K562 (cell line): ENCODE data around the gene TUBGCP5. TPM values are rescaled to one million over a fixed set of nuclear protein-coding genes. Genes with fewer than 3 reads are reported as not detected.

ENCODE experiments used
- ATAC-seq: fragments of 200-7000 bp; cut with Tn5 transposase; 3 replicates; pipeline ENCODE4 v1.9.1; 2020; ENCODE audit warnings: moderate library complexity
- BruUV-seq: library from RNA; stranded (reverse); fragments of 400-500 nt; replicated peaks from 2 replicates; lab custom pipeline; 2021; lab: Mats Ljungman, UMichigan
- CTCF ChIA-PET: fragments of 300-600 bp; formaldehyde crosslinking; extraction: SDS; loops from one replicate; lab custom pipeline; 2021; ENCODE audit warnings: low intra/inter-chr PET ratio; lab: Yijun Ruan, JAX
- POLR2A ChIA-PET: fragments of 300-600, 350-650 bp; sonication (Branson Sonifier 250); formaldehyde crosslinking; extraction: SDS; loops from one replicate; lab custom pipeline; 2021; ENCODE audit warnings: antibody characterized with exemption, inconsistent platforms; lab: Yijun Ruan, JAX
- DNase-seq, 4 experiments: peaks; one replicate each; pipeline versions ENCODE4 v3.0.0 to v3.0.0-alpha.2; 2011 to 2018; ENCODE audit warnings: low spot score in 3 of 4, mixed read lengths in 3 of 4; ENCODE audit errors: extremely low read depth in 1 of 4
- FAIRE-seq: peaks from 2 replicates; lab custom pipeline; 2011; peaks lifted over from hg19 to GRCh38; lab: Jason Lieb, UNC
- H2AFZ ChIP-seq: 2 replicates; pipeline ENCODE4 v1.6.0; 2011; ENCODE audit warnings: low read depth, low read length, control low read depth, inconsistent platforms
- H3K27ac ChIP-seq: fragments of 200-600 bp; 3 replicates; pipeline ENCODE4 v1.8.0; 2011; ENCODE audit warnings: low read depth, mild to moderate bottlenecking, control low read depth, inconsistent platforms, low read length, moderate library complexity, mixed read lengths; ENCODE audit errors: extremely low read depth
- H3K27me3 ChIP-seq, 2 experiments: fragments of 300-600 bp in 1 of 2; 2 replicates in 1 of 2; 3 replicates in 1 of 2; pipeline versions ENCODE4 v1.6.0 to v1.8.0; 2011; ENCODE audit warnings: inconsistent platforms in 2 of 2, low read length in 2 of 2, mild to moderate bottlenecking in 1 of 2, mixed read lengths in 1 of 2, moderate library complexity in 1 of 2; ENCODE audit not compliant: control insufficient read depth in 2 of 2, insufficient read depth in 2 of 2
- H3K36me3 ChIP-seq: fragments of 300-600 bp; 3 replicates; pipeline ENCODE4 v1.8.0; 2011; ENCODE audit warnings: mild to moderate bottlenecking, low read length, inconsistent platforms; ENCODE audit not compliant: control insufficient read depth, insufficient read depth
- H3K4me1 ChIP-seq, 2 experiments: fragments of 200-600 bp in 1 of 2; replicated peaks in 1 of 2; 2 replicates in 1 of 2; 3 replicates in 1 of 2; pipeline versions ENCODE4 v1.5.1 to v1.8.0; 2011; ENCODE audit warnings: inconsistent platforms in 2 of 2, low read length in 2 of 2, mild to moderate bottlenecking in 1 of 2, mixed read lengths in 1 of 2, moderate library complexity in 1 of 2; ENCODE audit not compliant: control insufficient read depth in 2 of 2, insufficient read depth in 2 of 2
- H3K4me2 ChIP-seq: 2 replicates; pipeline ENCODE4 v1.6.1; 2011; ENCODE audit warnings: low read length, control low read depth, inconsistent platforms, mixed read lengths; ENCODE audit not compliant: insufficient read depth
- H3K4me3 ChIP-seq: fragments of 200-600 bp; sonication (generic), shearing (Covaris generic); 2 replicates; pipeline ENCODE4 v1.5.1; 2016; ENCODE audit warnings: control low read depth, inconsistent platforms
- H3K79me2 ChIP-seq: fragments of 200-600 bp; 3 replicates; pipeline ENCODE4 v1.8.0; 2011; ENCODE audit warnings: low read length, inconsistent platforms; ENCODE audit not compliant: control insufficient read depth, insufficient read depth
- H3K9ac ChIP-seq, 2 experiments: 2 replicates each; pipeline versions ENCODE4 v1.6.0 to v1.6.1; 2011; ENCODE audit warnings: low read depth in 2 of 2, low read length in 2 of 2, control low read depth in 1 of 2, inconsistent platforms in 1 of 2, mild to moderate bottlenecking in 1 of 2, mixed read lengths in 1 of 2; ENCODE audit not compliant: insufficient read depth in 1 of 2
- H3K9me1 ChIP-seq: one replicate; pipeline ENCODE4 v1.6.0; 2011; ENCODE audit warnings: inconsistent platforms, mild to moderate bottlenecking, low read length, moderate library complexity; ENCODE audit not compliant: control insufficient read depth, insufficient read depth
- H3K9me3 ChIP-seq: replicated peaks from 2 replicates; pipeline ENCODE4 v1.5.1; 2011; ENCODE audit warnings: low read depth, low read length, inconsistent platforms; ENCODE audit not compliant: control insufficient read depth, insufficient read depth
- H4K20me1 ChIP-seq: replicated peaks from 2 replicates; pipeline ENCODE4 v1.6.1; 2011; ENCODE audit warnings: low read length, inconsistent platforms, mixed read lengths; ENCODE audit not compliant: control insufficient read depth, insufficient read depth
- ARHGAP35 ChIP-seq: fragments of 450-650 bp; IDR thresholded peaks from 2 replicates; pipeline ENCODE4 v1.6.1; 2018; ENCODE audit not compliant: partially characterized antibody
- KAT7 ChIP-seq: sonication (generic); formaldehyde crosslinking; IDR thresholded peaks from 2 replicates; pipeline ENCODE4 v1.8.0; 2022; ENCODE audit warnings: missing genetic modification reagents, mild to moderate bottlenecking, borderline replicate concordance
- NFATC3 ChIP-seq: fragments of 450-650 bp; IDR thresholded peaks from 2 replicates; pipeline ENCODE4 v1.6.1; 2017; ENCODE audit warnings: mild to moderate bottlenecking
- NFIC ChIP-seq: fragments of 450-650 bp; IDR thresholded peaks from 2 replicates; pipeline ENCODE4 v1.6.1; 2017; ENCODE audit warnings: mild to moderate bottlenecking, inconsistent platforms
- PCBP2 ChIP-seq: fragments of 200-400 bp; formaldehyde crosslinking; IDR thresholded peaks from 2 replicates; pipeline ENCODE4 v1.6.1; 2018; ENCODE audit warnings: low read length, low read depth, mild to moderate bottlenecking, moderate library complexity; ENCODE audit not compliant: poor library complexity, severe bottlenecking
- SP1 ChIP-seq: sonication (generic); formaldehyde crosslinking; IDR thresholded peaks from 2 replicates; pipeline ENCODE4 v1.8.1; 2022; ENCODE audit warnings: mild to moderate bottlenecking, missing genetic modification reagents
- ZNF133 ChIP-seq: fragments of 250-450 bp; sonication (Bioruptor Pico); IDR thresholded peaks from 2 replicates; pipeline ENCODE4 v1.4.0; 2020; ENCODE audit warnings: mild to moderate bottlenecking
- WGBS: fragments of 100-300 bp; shearing (Covaris generic); methylation state at CpG from one replicate; pipeline ENCODE4 v1.1.6; 2016; ENCODE audit warnings: low coverage, mixed read lengths; ENCODE audit not compliant: insufficient coverage; ENCODE audit errors: missing lambda C conversion rate; 5-methylcytosine and 5-hydroxymethylcytosine counted together
- in situ Hi-C: fragments of 300-500 bp; cut with MboI; formaldehyde crosslinking; loops from 4 replicates; pipeline ENCODE4 v1.15.0; 2018; ENCODE audit warnings: inconsistent platforms, mixed read lengths
- intact Hi-C: fragments of 100-400 bp; cut with micrococcal nuclease; formaldehyde crosslinking; loops from 2 replicates; pipeline ENCODE4 v1.14.2; 2022
- polyA plus RNA-seq, 8 experiments: library from polyadenylated mRNA; depleted of rRNA in 4 of 8; stranded (reverse) in 5 of 8; unstranded in 3 of 8; fragments of >200 nt; fragmentation: Nextera tagmentation in 2 of 8; fragmentation: Illumina TruSeq in 1 of 8; extraction: Ambion mirVana in 2 of 8; extraction: Trizol in 1 of 8; gene quantifications; 2 replicates each; pipeline versions ENCODE4 v1.2.1 to v1.2.3, GENCODE V29; 2011 to 2014; ENCODE audit warnings: inconsistent platforms in 1 of 8, missing spikeins in 1 of 8
- total RNA-seq, 7 experiments: library from RNA; depleted of rRNA in 6 of 7; stranded (reverse); fragments of >200 nt in 6 of 7; fragmentation: Illumina TruSeq in 2 of 7; extraction: Trizol in 2 of 7; gene quantifications; 2 replicates each; pipeline versions ENCODE4 v1.2.1 to v1.2.3, GENCODE V29; 2011 to 2021; ENCODE audit warnings: low replicate concordance in 1 of 7

The TUBGCP5 gene
- total and polyA plus RNA-seq, 9 of the 15 experiments (the other 6 are each of a cell fraction or from before 2014, with no cell fraction given): 5.8 to 33.9 (median 23.2) TPM

DNA sequence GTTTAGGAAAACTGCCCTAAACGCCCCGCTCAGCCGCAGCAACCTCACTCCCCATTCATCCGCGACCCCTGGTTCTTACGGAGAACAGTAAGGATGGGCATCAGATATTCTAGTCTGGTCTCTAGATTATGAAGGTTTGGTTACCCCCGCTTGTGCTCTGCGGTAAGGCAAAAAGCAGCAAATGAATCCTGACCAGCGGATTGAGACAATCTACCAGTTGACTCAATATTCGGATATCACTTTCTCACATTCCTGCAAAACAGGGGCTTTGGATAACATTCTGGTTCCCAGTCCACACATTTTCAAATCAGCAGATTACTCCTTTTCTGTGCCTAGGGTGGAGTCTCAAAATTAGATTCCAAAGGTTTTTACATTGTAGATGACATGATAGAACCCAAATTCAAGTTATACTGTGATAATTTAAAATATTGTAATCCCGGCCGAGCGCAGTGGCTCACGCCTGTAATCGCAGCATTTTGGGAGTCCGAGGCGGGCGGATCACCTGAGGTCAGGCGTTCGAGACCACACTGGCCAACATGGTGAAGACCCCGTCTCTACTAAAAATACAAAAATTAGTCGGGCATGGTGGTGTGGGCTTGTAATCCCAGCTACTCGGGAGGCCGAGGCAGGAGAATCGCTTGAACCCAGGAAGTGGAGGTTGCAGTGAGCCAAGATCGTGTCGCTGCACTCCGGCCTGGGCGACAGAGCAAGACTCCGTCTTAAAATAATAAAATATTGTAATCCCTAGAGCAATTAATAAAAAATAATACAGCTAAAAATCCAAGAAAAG is 58.1 kb downstream of the TUBGCP5 start:
- Histone ChIP-seq H2AFZ (peak overlapping the region; percentile 94), H3K9me3 (no peaks in the 10 kb centered on the region), H3K36me3 (no peaks in the 10 kb centered on the region), H3K27me3 (no peaks in the 10 kb centered on the region), H3K4me1 (peaks cover 9 to 30% of the 10 kb centered on the region in 2 experiments; a peak in 4 of 5 replicates), H3K27ac (no peak overlapping the region), H3K4me3 (peak overlapping the region; percentile 79), H3K9me1 (peaks cover 4% of the 10 kb centered on the region), H3K79me2 (peaks cover 24% of the 10 kb centered on the region), H3K4me2 (peak overlapping the region; percentile 83), H4K20me1 (peaks cover 6% of the 10 kb centered on the region; the same call in 1 of the 2 replicates), H3K9ac (peak overlapping the region in 1 of 2 experiments; percentile 90; a peak in 1 of 4 replicates)
- TF ChIP-seq NFIC (0 out of 2 replicates have a peak, but pooled peaks have one; percentile 1), SP1 (CRISPR knock-in tag) (no peak), KAT7 (CRISPR knock-in tag) (no peak), PCBP2 (no peak), ZNF133 (CRISPR knock-in tag) (no peak), ARHGAP35 (no peak), NFATC3 (no peak)
- 69% methylated on average over 29 of the region's 30 CpGs for WGBS
- FAIRE-seq (no peak), ATAC-seq (no peak), DNase-seq (no peak)
- in situ Hi-C loops (no loop called here), intact Hi-C loops (no loop called here)
- ChIA-PET POLR2A (no interaction called here), CTCF (no interaction called here)
- no TSS peak for BruUV-seq
